Kidney epithelial cell (primary cell): ENCODE data around the gene GOSR2. TPM values are rescaled to one million over a fixed set of nuclear protein-coding genes. Genes with fewer than 3 reads are reported as not detected.

Source experiments
- DNase-seq: peaks from one replicate; pipeline ENCODE4 v3.0.0-alpha.2; 2010; ENCODE audit warnings: low read depth
- H3K27me3 ChIP-seq: 2 replicates; pipeline ENCODE4 v1.6.0; 2011; ENCODE audit warnings: low read length; ENCODE audit not compliant: control insufficient read depth, insufficient read depth
- H3K36me3 ChIP-seq: 2 replicates; pipeline ENCODE4 v1.5.1; 2011; ENCODE audit warnings: low read length; ENCODE audit not compliant: control insufficient read depth, insufficient read depth
- H3K4me3 ChIP-seq: 2 replicates; pipeline ENCODE4 v1.5.1; 2011; ENCODE audit warnings: low read depth, mild to moderate bottlenecking, control low read depth, low read length
- CTCF ChIP-seq: IDR thresholded peaks from 2 replicates; pipeline ENCODE4 v1.5.1; 2011; ENCODE audit warnings: mild to moderate bottlenecking, moderate library complexity, low read length, control low read depth, inconsistent platforms; ENCODE audit not compliant: insufficient read depth, poor library complexity, severe bottlenecking
- total RNA-seq: library from RNA; depleted of rRNA; stranded (reverse); fragments of >200 nt; gene quantifications from 2 replicates; pipeline ENCODE4 v1.2.3, GENCODE V29; 2015

The GOSR2 gene
- total RNA-seq, 1 donor from 2014 or later = 37.4 TPM

GRCh38 chr17:46977348-46977747, 54.4 kb downstream of the GOSR2 start:
- peak; percentile 31 for DNase-seq
- no peak overlapping the region for H3K4me3 ChIP-seq
- TF ChIP-seq CTCF = peak; percentile 72
- peaks cover 58% of the 10 kb centered on the region for H3K27me3 ChIP-seq
- H3K36me3 ChIP-seq = no peaks in the 10 kb centered on the region

GRCh38 chr17:46977750-46978488, 55.0 kb downstream of the GOSR2 start:
- Histone ChIP-seq H3K4me3 (no peak overlapping the region), H3K27me3 (peaks cover 57% of the 10 kb centered on the region)

GRCh38 chr17:46978489-46979146, 55.7 kb downstream of the GOSR2 start:
- TF ChIP-seq CTCF = no peak
- peaks cover 56% of the 10 kb centered on the region for H3K27me3 ChIP-seq
- DNase-seq = no peak
- no peaks in the 10 kb centered on the region for H3K36me3 ChIP-seq
- H3K4me3 ChIP-seq = peak overlapping the region; percentile 26

More at GRCh38 chr17:46977750-46978488, 55.0 kb downstream of the GOSR2 start:
- no peaks in the 10 kb centered on the region for H3K36me3 ChIP-seq
- DNase-seq = no peak
- TF ChIP-seq CTCF = no peak

GRCh38 chr17:46979147-46979863, 56.3 kb downstream of the GOSR2 start, which contains the start of gene RPRML:
TSS of gene RPRML (minus strand) at chr17:46979253. CDS start at chr17:46979007, 246 bp downstream.
- peak within 1 kb of the TSS; percentile 26 for H3K4me3 ChIP-seq
- no peak for TF ChIP-seq CTCF
- no peaks in the 10 kb centered on the region for H3K36me3 ChIP-seq
- peaks cover 56% of the 10 kb centered on the region for H3K27me3 ChIP-seq
- no peak for DNase-seq

- no peaks in the 10 kb centered on the region for H3K36me3 ChIP-seq
- H3K27me3 ChIP-seq = peaks cover 40% of the 10 kb centered on the region
- no peak overlapping the region for H3K4me3 ChIP-seq
- no peak for TF ChIP-seq CTCF
- no peak for DNase-seq
These were observed 59.6 kb downstream of the GOSR2 start for GRCh38 chr17:46982577-46982976.
